Stimulated activated CD4-positive, alpha-beta T cell treated with anti-CD3 and anti-CD28 coated beads, Interleukin-4, amount 100 ng/mL, for 4 hours (primary cell): Measurements from ENCODE around the gene TCERG1.

Source experiments
- DNase-seq, 2 experiments: peaks; one replicate each; pipeline ENCODE4 v3.0.0-alpha.2; 2020

The TCERG1 gene

GRCh38 chr5:146458894-146459293, 11.8 kb downstream of the TCERG1 start:
- DNase-seq, result no peak

GRCh38 chr5:146461319-146461718, 14.2 kb downstream of the TCERG1 start:
- no peak for DNase-seq

- no peak for DNase-seq
Measured at GRCh38 chr5:146463446-146463845, 16.3 kb downstream of the TCERG1 start.

GRCh38 chr5:146466521-146467349, 19.6 kb downstream of the TCERG1 start:
- DNase-seq, result no peak

- no peak for DNase-seq
Measured at GRCh38 chr5:146467760-146468159, 20.6 kb downstream of the TCERG1 start.

GRCh38 chr5:146474065-146474464, 26.9 kb downstream of the TCERG1 start:
- DNase-seq, result no peak

GRCh38 chr5:146475190-146475780, 28.2 kb downstream of the TCERG1 start:
- no peak for DNase-seq

- no peak for DNase-seq
Measured at GRCh38 chr5:146475906-146476305, 28.8 kb downstream of the TCERG1 start.

- DNase-seq, result no peak
Measured at GRCh38 chr5:146482775-146483174, 35.6 kb downstream of the TCERG1 start.

- no peak for DNase-seq
Measured at GRCh38 chr5:146484714-146485391, 37.7 kb downstream of the TCERG1 start.

- DNase-seq, result no peak
Measured at GRCh38 chr5:146490089-146490843, 43.1 kb downstream of the TCERG1 start.

GRCh38 chr5:146494656-146495055, 47.5 kb downstream of the TCERG1 start:
- DNase-seq, result no peak

GRCh38 chr5:146499680-146500079, 52.5 kb downstream of the TCERG1 start:
- no peak for DNase-seq

GRCh38 chr5:146507428-146507827, 60.3 kb downstream of the TCERG1 start:
- no peak for DNase-seq

- no peak for DNase-seq
Measured at GRCh38 chr5:146510559-146511125, 63.5 kb downstream of the TCERG1 start.

GRCh38 chr5:146513462-146513861, 66.3 kb downstream of the TCERG1 start:
- no peak for DNase-seq

GRCh38 chr5:146514575-146514974, 67.4 kb downstream of the TCERG1 start:
- no peak for DNase-seq

GRCh38 chr5:146515473-146516150, 68.5 kb downstream of the TCERG1 start:
- no peak for DNase-seq

GRCh38 chr5:146516151-146516475, 69.0 kb downstream of the TCERG1 start, which contains the start of gene GPR151:
Gene GPR151 (minus strand): TSS chr5:146516190. CDS start chr5:146516113, 77 bp downstream.
- DNase-seq, result no peak

GRCh38 chr5:146519554-146519953, 72.4 kb downstream of the TCERG1 start:
- no peak for DNase-seq

- no peak for DNase-seq
Measured at GRCh38 chr5:146520731-146521130, 73.6 kb downstream of the TCERG1 start.

GRCh38 chr5:146521403-146522106, 74.4 kb downstream of the TCERG1 start:
- no peak for DNase-seq
